ENCODE measurements around the gene KDM4B.
"Not testable (repeated sequence)": the region's sequence is repeated elsewhere in the genome, so short reads cannot be mapped to it uniquely, and the experiment has no call there.

KDM4B gene

DNA sequence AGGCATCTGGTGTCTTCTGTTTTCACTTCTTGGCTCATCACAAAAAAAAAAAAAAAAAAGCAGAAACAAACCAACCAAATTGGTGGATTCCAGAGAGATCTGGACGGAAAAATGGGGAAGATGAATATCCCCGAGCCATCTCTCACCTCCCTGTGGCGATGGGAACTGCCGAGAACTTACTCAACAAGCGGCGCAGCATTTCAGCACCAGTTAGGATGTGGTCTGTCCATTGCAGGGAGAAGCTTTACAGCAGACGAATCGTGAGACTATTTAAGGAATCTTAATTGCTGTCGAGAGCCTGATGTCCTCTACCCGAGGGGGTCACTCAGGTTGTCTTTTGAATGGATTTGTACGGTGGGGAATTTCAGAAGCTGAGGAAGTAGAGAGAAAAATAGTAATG lies 17.3 kb upstream of the KDM4B start:
- H3K36me3 ChIP-seq = peaks cover 83% of the 10 kb centered on the region
- TF ChIP-seq CTCF (IDR thresholded peaks at IDR 0.05; ENCODE audit: low read depth, low read length) = no peak

GRCh38 chr19:4952945-4953344 lies 16.0 kb upstream of the KDM4B start:
- DNase-seq = no peak
- Histone ChIP-seq H3K36me3 (peaks cover 81% of the 10 kb centered on the region), H3K27me3 (no peaks in the 10 kb centered on the region), H3K4me1 (no peaks in the 10 kb centered on the region), H3K4me3 (ENCODE audit: low read depth, low read length) (no peak overlapping the region), H3K9me3 (no peaks in the 10 kb centered on the region)
- no peak for TF ChIP-seq CTCF (IDR thresholded peaks at IDR 0.05; ENCODE audit: low read depth, low read length)

More for the DNA sequence above, 17.3 kb upstream of the KDM4B start:
- Histone ChIP-seq H3K4me3 (ENCODE audit: low read depth, low read length) (no peak overlapping the region), H3K27me3 (no peaks in the 10 kb centered on the region), H3K4me1 (no peaks in the 10 kb centered on the region), H3K9me3 (no peaks in the 10 kb centered on the region)
- DNase-seq = no peak

DNA sequence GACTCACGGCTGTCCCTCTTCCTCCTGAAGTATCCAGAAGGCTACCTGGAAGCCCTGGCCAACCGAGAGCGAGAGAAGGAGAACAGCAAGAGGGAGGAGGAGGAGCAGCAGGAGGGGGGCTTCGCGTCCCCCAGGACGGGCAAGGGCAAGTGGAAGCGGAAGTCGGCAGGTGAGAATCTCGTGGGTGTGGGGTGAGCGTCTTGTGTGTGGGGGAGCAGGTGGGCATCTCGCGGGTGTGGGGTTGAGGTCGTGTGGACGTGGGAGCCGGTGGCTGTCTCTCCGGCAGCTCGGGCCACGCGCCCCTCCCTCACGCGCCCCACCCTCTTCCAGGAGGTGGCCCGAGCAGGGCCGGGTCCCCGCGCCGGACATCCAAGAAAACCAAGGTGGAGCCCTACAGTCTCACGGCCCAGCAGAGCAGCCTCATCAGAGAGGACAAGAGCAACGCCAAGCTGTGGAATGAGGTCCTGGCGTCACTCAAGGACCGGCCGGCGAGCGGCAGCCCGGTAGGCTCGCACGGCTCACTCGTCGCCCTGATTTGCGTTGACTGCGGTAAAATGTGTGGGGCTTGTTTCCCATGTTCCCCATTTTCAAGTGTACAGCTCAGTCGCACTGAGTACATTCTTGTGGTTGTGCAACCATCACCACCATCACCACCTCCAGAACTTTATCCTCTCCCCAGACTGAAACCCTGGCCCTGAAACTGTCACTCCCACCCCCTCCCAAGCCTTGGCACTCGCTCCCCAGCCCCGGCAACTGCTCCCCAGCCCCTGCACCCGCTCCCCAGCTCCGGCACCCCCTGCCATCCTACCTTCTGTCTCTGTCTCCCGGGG lies 14.4 kb upstream of the KDM4B start:
- peaks cover 82% of the 10 kb centered on the region for H3K36me3 ChIP-seq
- not testable (repeated sequence) for DNase-seq; H3K9me3 ChIP-seq; H3K27me3 ChIP-seq; H3K4me3 ChIP-seq (ENCODE audit: low read depth, low read length); H3K4me1 ChIP-seq

- H3K4me1 ChIP-seq = no peaks in the 10 kb centered on the region
- H3K36me3 ChIP-seq = peaks cover 85% of the 10 kb centered on the region
- no peaks in the 10 kb centered on the region for H3K9me3 ChIP-seq
- H3K4me3 ChIP-seq (ENCODE audit: low read depth, low read length) = no peak overlapping the region
- DNase-seq = no peak
- TF ChIP-seq CTCF (IDR thresholded peaks at IDR 0.05; ENCODE audit: low read depth, low read length) = no peak
- no peaks in the 10 kb centered on the region for H3K27me3 ChIP-seq
Observed at GRCh38 chr19:4955274-4955673, 13.6 kb upstream of the KDM4B start.

DNA sequence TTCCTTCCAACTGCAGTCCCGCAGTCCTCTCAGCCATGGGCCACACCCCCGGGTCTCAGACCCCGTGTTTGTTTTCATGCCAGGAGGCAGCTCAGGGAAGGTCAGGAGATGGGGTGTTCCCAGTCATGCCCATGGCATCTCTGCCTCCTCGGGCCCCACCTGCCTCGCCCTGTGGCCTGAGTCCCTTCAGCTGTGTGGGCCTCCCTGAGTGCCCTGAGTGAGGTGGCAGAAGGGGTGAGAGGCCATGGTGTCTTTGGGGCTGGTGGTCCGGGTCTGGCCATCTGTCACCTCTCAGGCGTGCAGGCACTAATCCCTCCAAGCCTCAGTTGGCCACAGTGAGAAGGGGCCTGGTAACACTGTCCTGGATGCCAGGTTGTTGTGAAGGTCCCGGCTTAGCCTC lies 10.9 kb upstream of the KDM4B start:
- H3K4me1 ChIP-seq = no peaks in the 10 kb centered on the region
- H3K36me3 ChIP-seq = peaks cover 81% of the 10 kb centered on the region
- TF ChIP-seq CTCF (IDR thresholded peaks at IDR 0.05; ENCODE audit: low read depth, low read length) = no peak
- DNase-seq = no peak
- H3K9me3 ChIP-seq = no peaks in the 10 kb centered on the region
- H3K27me3 ChIP-seq = no peaks in the 10 kb centered on the region
- H3K4me3 ChIP-seq (ENCODE audit: low read depth, low read length) = no peak overlapping the region

GRCh38 chr19:4962085-4962619 lies 6.8 kb upstream of the KDM4B start:
- no peak for TF ChIP-seq CTCF (IDR thresholded peaks at IDR 0.05; ENCODE audit: low read depth, low read length)
- peaks cover 47% of the 10 kb centered on the region for H3K36me3 ChIP-seq
- H3K27me3 ChIP-seq = no peaks in the 10 kb centered on the region
- H3K4me1 ChIP-seq = no peaks in the 10 kb centered on the region
- H3K4me3 ChIP-seq (ENCODE audit: low read depth, low read length) = no peak overlapping the region
- no peak for DNase-seq
- no peaks in the 10 kb centered on the region for H3K9me3 ChIP-seq

Data from BE2C (cell line).